ENCODE results near the gene THSD8.

THSD8 gene

DNA sequence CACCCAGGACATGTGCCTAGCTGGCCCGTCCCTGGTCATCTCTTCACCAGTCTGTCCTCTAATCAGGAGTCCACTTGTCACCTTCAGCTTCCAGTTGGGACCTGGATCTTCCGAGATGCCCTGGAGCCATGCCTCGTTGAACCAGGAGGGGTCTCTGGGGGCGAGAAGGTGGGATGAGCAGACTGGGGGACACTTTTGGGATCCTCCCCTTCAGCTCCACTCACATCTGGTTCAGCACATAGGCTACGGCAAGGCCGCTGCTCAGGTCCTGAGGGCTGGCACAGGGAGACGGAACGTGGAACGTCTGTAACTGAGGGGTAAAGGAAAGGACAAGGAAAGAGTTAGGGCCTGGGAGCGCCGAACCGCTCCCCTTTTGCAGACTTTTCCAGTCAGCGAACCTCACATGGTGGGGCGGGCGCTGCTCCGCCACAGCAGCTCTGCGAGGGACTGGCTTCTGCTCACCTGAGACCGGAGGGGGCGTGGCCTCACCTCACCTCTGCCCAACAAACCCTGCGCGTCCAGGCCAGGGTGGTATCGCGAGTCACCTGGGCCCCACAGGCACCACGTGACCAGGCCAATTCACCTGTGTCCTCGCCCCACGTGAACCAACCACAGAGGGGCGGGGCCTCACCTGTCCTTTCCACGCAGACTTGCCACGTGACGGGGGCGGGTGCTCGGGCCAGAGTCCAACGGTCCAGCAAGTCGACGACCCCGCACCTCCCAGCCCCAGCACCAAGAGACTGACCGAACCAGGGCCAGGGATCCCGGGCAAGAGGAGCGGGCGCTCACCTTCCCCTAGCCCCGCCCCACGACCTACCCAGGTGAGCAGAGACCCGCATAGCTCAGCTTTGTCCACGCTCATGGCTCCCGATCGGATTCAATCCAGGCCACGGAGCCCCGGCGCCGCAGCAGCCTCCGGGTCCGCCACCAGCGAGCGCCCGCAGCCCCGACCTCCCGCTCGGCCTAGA lies 27.0 kb upstream of the THSD8 start, which contains the start of gene HOOK2:
HOOK2 (minus strand) TSS at position 965 of the 968 bp plus-strand sequence; CDS start at position 862, 103 bp downstream.
- H3K9me3 ChIP-seq (ENCODE audit: insufficient read depth, low read length, severe bottlenecking), result no peaks in the 10 kb centered on the region
- H3K36me3 ChIP-seq (ENCODE audit: insufficient read depth, low read length), result no peaks in the 10 kb centered on the region
- no peak for DNase-seq
- peak within 1 kb of the TSS; percentile 100 for H3K4me2 ChIP-seq (ENCODE audit: insufficient read depth, low read length)
- H3K4me1 ChIP-seq (ENCODE audit: insufficient read depth, low read length), result peaks cover 42% of the 10 kb centered on the region
- H3K27ac ChIP-seq (ENCODE audit: low read length), result peak within 1 kb of the TSS; percentile 69
- peak within 1 kb of the TSS; percentile 37 to 91; a peak in 3 of 4 replicates for H3K4me3 ChIP-seq (ENCODE audit: low read depth in 1 of 2, low read length in 2 of 2)
- H3K27me3 ChIP-seq (ENCODE audit: insufficient read depth, low read length, poor library complexity), result no peaks in the 10 kb centered on the region
- H3K9ac ChIP-seq (ENCODE audit: low read depth, low read length), result peak within 1 kb of the TSS; percentile 77
- no peaks in the 10 kb centered on the region for H3K79me2 ChIP-seq (ENCODE audit: insufficient read depth, low read length)
- peak within 1 kb of the TSS; percentile 89 for H2AFZ ChIP-seq (ENCODE audit: low read depth, low read length)
- no peaks in the 10 kb centered on the region for H4K20me1 ChIP-seq (ENCODE audit: insufficient read depth, low read length)
- ATAC-seq (ENCODE audit: insufficient read depth, low read depth), result no peak
- TF ChIP-seq, protein P1, sequence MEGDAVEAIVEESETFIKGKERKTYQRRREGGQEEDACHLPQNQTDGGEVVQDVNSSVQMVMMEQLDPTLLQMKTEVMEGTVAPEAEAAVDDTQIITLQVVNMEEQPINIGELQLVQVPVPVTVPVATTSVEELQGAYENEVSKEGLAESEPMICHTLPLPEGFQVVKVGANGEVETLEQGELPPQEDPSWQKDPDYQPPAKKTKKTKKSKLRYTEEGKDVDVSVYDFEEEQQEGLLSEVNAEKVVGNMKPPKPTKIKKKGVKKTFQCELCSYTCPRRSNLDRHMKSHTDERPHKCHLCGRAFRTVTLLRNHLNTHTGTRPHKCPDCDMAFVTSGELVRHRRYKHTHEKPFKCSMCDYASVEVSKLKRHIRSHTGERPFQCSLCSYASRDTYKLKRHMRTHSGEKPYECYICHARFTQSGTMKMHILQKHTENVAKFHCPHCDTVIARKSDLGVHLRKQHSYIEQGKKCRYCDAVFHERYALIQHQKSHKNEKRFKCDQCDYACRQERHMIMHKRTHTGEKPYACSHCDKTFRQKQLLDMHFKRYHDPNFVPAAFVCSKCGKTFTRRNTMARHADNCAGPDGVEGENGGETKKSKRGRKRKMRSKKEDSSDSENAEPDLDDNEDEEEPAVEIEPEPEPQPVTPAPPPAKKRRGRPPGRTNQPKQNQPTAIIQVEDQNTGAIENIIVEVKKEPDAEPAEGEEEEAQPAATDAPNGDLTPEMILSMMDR (IDR thresholded peaks at IDR 0.05; ENCODE audit: borderline replicate concordance, extremely low read depth, low read length, poor library complexity, severe bottlenecking), result no peak
- no peak for TF ChIP-seq EZH2 (IDR thresholded peaks at IDR 0.05; ENCODE audit: borderline replicate concordance, low read depth, low read length, severe bottlenecking)

DNA sequence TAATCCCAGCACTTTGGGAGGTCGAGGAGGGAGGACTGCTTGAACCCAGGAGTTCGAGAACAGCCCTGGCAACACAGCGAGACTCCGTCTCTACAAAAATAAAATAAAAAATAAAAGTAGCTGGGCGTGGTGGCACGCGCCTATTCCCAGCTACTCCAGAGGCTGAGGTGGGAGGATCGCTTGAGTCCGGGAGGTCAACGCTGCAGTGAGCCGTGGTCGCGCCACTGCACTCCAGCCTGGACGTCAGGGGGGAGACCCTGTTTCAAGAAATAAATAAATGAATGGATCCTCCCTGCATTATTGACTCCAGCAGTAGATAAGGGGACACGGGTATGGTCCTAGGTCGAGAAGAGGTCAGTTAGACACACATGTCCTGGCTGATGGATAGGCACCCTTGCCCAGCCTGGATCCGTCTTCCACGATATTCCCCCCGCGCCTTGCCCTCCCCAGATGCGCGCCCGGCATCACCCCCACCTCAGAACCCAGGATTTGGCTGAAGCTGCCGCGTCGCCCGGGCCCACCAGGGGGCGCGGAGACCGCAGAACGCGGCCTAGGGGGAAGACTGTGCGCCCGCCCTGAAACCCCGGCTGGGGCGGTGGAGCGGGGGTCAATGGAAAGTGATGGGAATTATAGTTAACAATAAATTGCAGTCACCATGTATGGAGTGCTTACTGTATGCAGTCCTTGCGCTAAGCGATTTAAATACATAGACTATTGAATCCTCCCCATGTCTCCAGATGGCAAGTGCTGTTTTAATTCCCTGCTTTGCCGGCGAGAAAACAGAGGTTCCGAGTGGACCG lies 24.5 kb upstream of the THSD8 start:
- Histone ChIP-seq H3K27ac (ENCODE audit: low read length) (peak overlapping the region; percentile 80), H3K36me3 (ENCODE audit: insufficient read depth, low read length) (no peaks in the 10 kb centered on the region), H3K79me2 (ENCODE audit: insufficient read depth, low read length) (no peaks in the 10 kb centered on the region), H3K4me3 (ENCODE audit: low read depth in 1 of 2, low read length in 2 of 2) (peak overlapping the region; percentile 34 to 63; a peak in 3 of 4 replicates), H3K9ac (ENCODE audit: low read depth, low read length) (peak overlapping the region; percentile 63), H4K20me1 (ENCODE audit: insufficient read depth, low read length) (no peaks in the 10 kb centered on the region), H3K9me3 (ENCODE audit: insufficient read depth, low read length, severe bottlenecking) (no peaks in the 10 kb centered on the region), H3K4me1 (ENCODE audit: insufficient read depth, low read length) (peaks cover 52% of the 10 kb centered on the region), H3K4me2 (ENCODE audit: insufficient read depth, low read length) (peak overlapping the region; percentile 90), H3K27me3 (ENCODE audit: insufficient read depth, low read length, poor library complexity) (no peaks in the 10 kb centered on the region), H2AFZ (ENCODE audit: low read depth, low read length) (peak overlapping the region; percentile 78)
- TF ChIP-seq, protein P1 (IDR thresholded peaks at IDR 0.05; ENCODE audit: borderline replicate concordance, extremely low read depth, low read length, poor library complexity, severe bottlenecking), result peak; percentile 98
- TF ChIP-seq EZH2 (IDR thresholded peaks at IDR 0.05; ENCODE audit: borderline replicate concordance, low read depth, low read length, severe bottlenecking), result no peak
- ATAC-seq (ENCODE audit: insufficient read depth, low read depth), result peak; percentile 62
- peak; percentile 87 for DNase-seq

DNA sequence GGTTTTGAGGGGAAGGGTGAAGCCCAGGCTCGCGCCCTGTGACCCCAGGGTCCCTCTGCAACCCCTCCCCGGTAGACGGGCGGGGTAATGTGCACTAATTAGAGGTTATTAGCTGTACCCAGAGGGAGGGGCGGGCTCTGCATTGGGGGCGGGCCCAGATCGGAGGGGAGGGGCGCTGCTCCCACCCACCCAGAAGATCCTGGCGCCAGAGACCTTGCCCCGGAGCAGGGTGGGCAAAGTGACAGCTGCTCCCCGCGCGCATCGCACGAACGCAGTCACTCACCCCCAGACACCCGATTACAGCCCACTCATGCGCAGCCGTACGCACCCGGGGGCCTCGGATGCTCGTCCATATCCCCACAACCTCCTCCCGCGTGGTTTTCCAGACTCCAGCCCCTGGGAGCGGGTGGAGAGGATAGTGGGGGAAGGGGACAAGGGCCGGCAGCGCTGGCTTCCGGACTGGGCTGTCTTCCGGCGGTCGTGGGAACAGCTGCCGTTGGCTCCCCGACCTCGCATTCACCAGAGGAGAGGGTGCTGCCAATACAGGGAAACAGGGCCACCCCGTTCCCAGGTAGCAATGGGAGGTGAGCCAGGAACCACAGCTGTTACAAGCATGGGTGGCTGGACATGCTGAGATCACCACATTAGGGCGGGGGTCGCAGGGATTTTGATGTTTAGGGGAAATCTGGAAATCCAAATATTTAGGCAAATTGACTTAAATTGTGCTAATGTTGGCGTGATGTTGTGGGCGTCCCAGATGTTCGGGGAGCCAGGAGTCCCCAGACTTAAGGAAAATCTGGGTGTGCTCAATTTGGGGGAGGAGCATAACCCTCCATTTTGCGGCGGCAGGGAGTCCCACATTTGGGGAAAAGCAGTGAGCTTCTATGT lies 23.6 kb upstream of the THSD8 start:
- Histone ChIP-seq H3K79me2 (ENCODE audit: insufficient read depth, low read length) (no peaks in the 10 kb centered on the region), H4K20me1 (ENCODE audit: insufficient read depth, low read length) (no peaks in the 10 kb centered on the region), H3K27me3 (ENCODE audit: insufficient read depth, low read length, poor library complexity) (no peaks in the 10 kb centered on the region), H3K4me1 (ENCODE audit: insufficient read depth, low read length) (peaks cover 61% of the 10 kb centered on the region), H2AFZ (ENCODE audit: low read depth, low read length) (peak overlapping the region; percentile 78), H3K9ac (ENCODE audit: low read depth, low read length) (peak overlapping the region; percentile 63), H3K4me3 (ENCODE audit: low read depth in 1 of 2, low read length in 2 of 2) (peak overlapping the region; percentile 34 to 63), H3K27ac (ENCODE audit: low read length) (peak overlapping the region; percentile 80), H3K36me3 (ENCODE audit: insufficient read depth, low read length) (no peaks in the 10 kb centered on the region), H3K9me3 (ENCODE audit: insufficient read depth, low read length, severe bottlenecking) (no peaks in the 10 kb centered on the region), H3K4me2 (ENCODE audit: insufficient read depth, low read length) (peak overlapping the region; percentile 90)
- ATAC-seq (ENCODE audit: insufficient read depth, low read depth) (peak; percentile 41), DNase-seq (peak; percentile 78)
- no peak for TF ChIP-seq EZH2 (IDR thresholded peaks at IDR 0.05; ENCODE audit: borderline replicate concordance, low read depth, low read length, severe bottlenecking)
- TF ChIP-seq, protein P1 (IDR thresholded peaks at IDR 0.05; ENCODE audit: borderline replicate concordance, extremely low read depth, low read length, poor library complexity, severe bottlenecking), result no peak
